ENCODE results near the gene USP17L22. TPM values are rescaled to one million over a fixed set of nuclear protein-coding genes. Genes with fewer than 3 reads are reported as not detected.
"Not testable (repeated sequence)": the region's sequence is repeated elsewhere in the genome, so short reads cannot be mapped to it uniquely, and the experiment has no call there.

The USP17L22 gene
- polyA plus RNA-seq (ENCODE audit: insufficient read length in 3 of 3): not detected

DNA sequence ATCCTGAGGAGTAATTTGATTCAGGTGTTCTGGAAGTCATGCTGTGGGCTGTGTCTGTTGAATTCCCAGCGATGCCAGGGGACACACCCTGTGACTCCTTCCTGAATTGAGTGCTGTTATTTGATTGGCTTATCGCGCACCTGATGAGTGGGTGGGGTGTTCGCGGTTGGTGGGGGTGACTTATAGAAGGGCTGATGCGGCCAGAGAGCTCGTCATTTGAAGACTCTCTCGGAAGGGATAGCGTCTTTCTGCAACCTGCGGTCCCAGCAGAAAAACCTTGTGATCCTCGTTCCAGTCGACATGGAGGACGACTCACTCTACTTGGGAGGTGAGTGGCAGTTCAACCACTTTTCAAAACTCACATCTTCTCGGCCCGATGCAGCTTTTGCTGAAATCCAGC, at the start of gene USP17L22:
Gene USP17L22, plus strand, starts transcription at position 301 of the 400 bp plus-strand sequence. Its CDS starts 0 bp downstream, at position 301.
- DNase-seq (ENCODE audit: low read depth in 3 of 3, low spot score in 2 of 3): not testable (repeated sequence)

GRCh38 chr4:9219852-9220251, 47.6 kb upstream of the USP17L22 start, which contains the start of gene USP17L12:
Gene USP17L12, plus strand, starts transcription at chr4:9220152. Its CDS starts 0 bp downstream, at chr4:9220152.
- DNase-seq (ENCODE audit: low read depth in 3 of 3, low spot score in 2 of 3): not testable (repeated sequence)

- not testable (repeated sequence) for DNase-seq (ENCODE audit: low read depth in 3 of 3, low spot score in 2 of 3)
Measured at GRCh38 chr4:9224596-9224995, 42.8 kb upstream of the USP17L22 start, which contains the start of gene USP17L13. Gene USP17L13, plus strand, starts transcription at chr4:9224896. Its CDS starts 0 bp downstream, at chr4:9224896.

- not testable (repeated sequence) for DNase-seq (ENCODE audit: low read depth in 3 of 3, low spot score in 2 of 3)
Measured at GRCh38 chr4:9230249-9230648, 37.2 kb upstream of the USP17L22 start.

DNA sequence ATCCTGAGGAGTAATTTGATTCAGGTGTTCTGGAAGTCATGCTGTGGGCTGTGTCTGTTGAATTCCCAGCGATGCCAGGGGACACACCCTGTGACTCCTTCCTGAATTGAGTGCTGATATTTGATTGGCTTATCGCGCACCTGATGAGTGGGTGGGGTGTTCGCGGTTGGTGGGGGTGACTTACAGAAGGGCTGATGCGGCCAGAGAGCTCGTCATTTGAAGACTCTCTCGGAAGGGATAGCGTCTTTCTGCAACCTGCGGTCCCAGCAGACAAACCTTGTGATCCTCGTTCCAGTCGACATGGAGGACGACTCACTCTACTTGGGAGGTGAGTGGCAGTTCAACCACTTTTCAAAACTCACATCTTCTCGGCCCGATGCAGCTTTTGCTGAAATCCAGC, 33.3 kb upstream of the USP17L22 start, which contains the start of gene USP17L15:
Gene USP17L15, plus strand, starts transcription at position 301 of the 400 bp plus-strand sequence. Its CDS starts 0 bp downstream, at position 301.
- DNase-seq (ENCODE audit: low read depth in 3 of 3, low spot score in 2 of 3): not testable (repeated sequence)

GRCh38 chr4:9238461-9238860, 29.0 kb upstream of the USP17L22 start:
- not testable (repeated sequence) for DNase-seq (ENCODE audit: low read depth in 3 of 3, low spot score in 2 of 3)

DNA sequence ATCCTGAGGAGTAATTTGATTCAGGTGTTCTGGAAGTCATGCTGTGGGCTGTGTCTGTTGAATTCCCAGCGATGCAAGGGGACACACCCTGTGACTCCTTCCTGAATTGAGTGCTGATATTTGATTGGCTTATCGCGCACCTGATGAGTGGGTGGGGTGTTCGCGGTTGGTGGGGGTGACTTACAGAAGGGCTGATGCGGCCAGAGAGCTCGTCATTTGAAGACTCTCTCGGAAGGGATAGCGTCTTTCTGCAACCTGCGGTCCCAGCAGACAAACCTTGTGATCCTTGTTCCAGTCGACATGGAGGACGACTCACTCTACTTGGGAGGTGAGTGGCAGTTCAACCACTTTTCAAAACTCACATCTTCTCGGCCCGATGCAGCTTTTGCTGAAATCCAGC, 23.8 kb upstream of the USP17L22 start, which contains the start of gene USP17L17:
Gene USP17L17, plus strand, starts transcription at position 301 of the 400 bp plus-strand sequence. Its CDS starts 0 bp downstream, at position 301.
- DNase-seq (ENCODE audit: low read depth in 3 of 3, low spot score in 2 of 3): not testable (repeated sequence)

DNA sequence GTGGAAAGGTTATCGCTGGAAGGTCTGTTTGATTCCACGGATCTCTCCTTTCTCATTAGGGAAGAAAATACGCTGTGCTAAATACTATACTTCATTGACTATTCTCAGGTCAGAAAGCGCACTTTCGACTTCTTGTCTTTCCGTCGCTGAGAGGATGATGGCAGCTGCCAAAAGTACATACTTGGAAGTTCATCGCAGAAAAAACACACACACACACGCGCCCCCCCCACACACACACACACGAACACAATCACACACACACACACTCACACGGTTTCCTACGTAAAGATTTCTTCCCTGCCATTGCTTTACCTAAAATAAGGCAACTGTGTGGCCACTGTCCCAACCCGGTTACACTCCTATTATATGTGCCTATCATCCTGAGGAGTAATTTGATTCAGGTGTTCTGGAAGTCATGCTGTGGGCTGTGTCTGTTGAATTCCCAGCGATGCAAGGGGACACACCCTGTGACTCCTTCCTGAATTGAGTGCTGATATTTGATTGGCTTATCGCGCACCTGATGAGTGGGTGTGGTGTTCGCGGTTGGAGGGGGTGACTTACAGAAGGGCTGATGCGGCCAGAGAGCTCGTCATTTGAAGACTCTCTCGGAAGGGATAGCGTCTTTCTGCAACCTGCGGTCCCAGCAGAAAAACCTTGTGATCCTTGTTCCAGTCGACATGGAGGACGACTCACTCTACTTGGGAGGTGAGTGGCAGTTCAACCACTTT, 19.3 kb upstream of the USP17L22 start, which contains the start of gene USP17L18:
Gene USP17L18, plus strand, starts transcription at position 678 of the 728 bp plus-strand sequence. Its CDS starts 0 bp downstream, at position 678.
- not testable (repeated sequence) for DNase-seq (ENCODE audit: low read depth in 3 of 3, low spot score in 2 of 3)

DNA sequence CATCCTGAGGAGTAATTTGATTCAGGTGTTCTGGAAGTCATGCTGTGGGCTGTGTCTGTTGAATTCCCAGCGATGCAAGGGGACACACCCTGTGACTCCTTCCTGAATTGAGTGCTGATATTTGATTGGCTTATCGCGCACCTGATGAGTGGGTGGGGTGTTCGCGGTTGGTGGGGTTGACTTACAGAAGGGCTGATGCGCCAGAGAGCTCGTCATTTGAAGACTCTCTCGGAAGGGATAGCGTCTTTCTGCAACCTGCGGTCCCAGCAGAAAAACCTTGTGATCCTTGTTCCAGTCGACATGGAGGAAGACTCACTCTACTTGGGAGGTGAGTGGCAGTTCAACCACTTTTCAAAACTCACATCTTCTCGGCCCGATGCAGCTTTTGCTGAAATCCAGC, 14.3 kb upstream of the USP17L22 start, which contains the start of gene USP17L19:
Gene USP17L19, plus strand, starts transcription at position 301 of the 400 bp plus-strand sequence. Its CDS starts 0 bp downstream, at position 301.
- not testable (repeated sequence) for DNase-seq (ENCODE audit: low read depth in 3 of 3, low spot score in 2 of 3)

DNA sequence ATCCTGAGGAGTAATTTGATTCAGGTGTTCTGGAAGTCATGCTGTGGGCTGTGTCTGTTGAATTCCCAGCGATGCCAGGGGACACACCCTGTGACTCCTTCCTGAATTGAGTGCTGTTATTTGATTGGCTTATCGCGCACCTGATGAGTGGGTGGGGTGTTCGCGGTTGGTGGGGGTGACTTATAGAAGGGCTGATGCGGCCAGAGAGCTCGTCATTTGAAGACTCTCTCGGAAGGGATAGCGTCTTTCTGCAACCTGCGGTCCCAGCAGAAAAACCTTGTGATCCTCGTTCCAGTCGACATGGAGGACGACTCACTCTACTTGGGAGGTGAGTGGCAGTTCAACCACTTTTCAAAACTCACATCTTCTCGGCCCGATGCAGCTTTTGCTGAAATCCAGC, 9.6 kb upstream of the USP17L22 start, which contains the start of gene USP17L20:
Gene USP17L20, plus strand, starts transcription at position 301 of the 400 bp plus-strand sequence. Its CDS starts 0 bp downstream, at position 301.
- not testable (repeated sequence) for DNase-seq (ENCODE audit: low read depth in 3 of 3, low spot score in 2 of 3)

- DNase-seq (ENCODE audit: low read depth in 3 of 3, low spot score in 2 of 3): not testable (repeated sequence)
Measured at GRCh38 chr4:9262572-9262971, 4.8 kb upstream of the USP17L22 start, which contains the start of gene USP17L21. Gene USP17L21, plus strand, starts transcription at chr4:9262872. Its CDS starts 0 bp downstream, at chr4:9262872.

- not testable (repeated sequence) for DNase-seq (ENCODE audit: low read depth in 3 of 3, low spot score in 2 of 3)
Measured at GRCh38 chr4:9271719-9272118, 4.3 kb downstream of the USP17L22 start.

Other genes with a start within 250 kb of the USP17L22 start
- not detected for gene FAM90A26, start 97.2 kb upstream of the USP17L22 start, polyA plus RNA-seq (ENCODE audit: insufficient read length in 3 of 3)
- gene USP17L10, start 57.0 kb upstream of the USP17L22 start, polyA plus RNA-seq (ENCODE audit: insufficient read length in 3 of 3): not detected
- gene USP17L11, start 52.2 kb upstream of the USP17L22 start, polyA plus RNA-seq (ENCODE audit: insufficient read length in 3 of 3): not detected
- not detected for gene USP17L12, start 47.5 kb upstream of the USP17L22 start, polyA plus RNA-seq (ENCODE audit: insufficient read length in 3 of 3)
- gene USP17L13, start 42.7 kb upstream of the USP17L22 start, polyA plus RNA-seq (ENCODE audit: insufficient read length in 3 of 3): not detected
- not detected for gene USP17L15, start 33.2 kb upstream of the USP17L22 start, polyA plus RNA-seq (ENCODE audit: insufficient read length in 3 of 3)
- gene USP17L17, start 23.7 kb upstream of the USP17L22 start, polyA plus RNA-seq (ENCODE audit: insufficient read length in 3 of 3): not detected
- gene USP17L18, start 19.0 kb upstream of the USP17L22 start, polyA plus RNA-seq (ENCODE audit: insufficient read length in 3 of 3): not detected
- not detected for gene USP17L19, start 14.2 kb upstream of the USP17L22 start, polyA plus RNA-seq (ENCODE audit: insufficient read length in 3 of 3)
- gene USP17L20, start 9.5 kb upstream of the USP17L22 start, polyA plus RNA-seq (ENCODE audit: insufficient read length in 3 of 3): not detected
- not detected for gene USP17L21, start 4.7 kb upstream of the USP17L22 start, polyA plus RNA-seq (ENCODE audit: insufficient read length in 3 of 3)
- not detected for gene USP17L24, start 57.5 kb downstream of the USP17L22 start, polyA plus RNA-seq (ENCODE audit: insufficient read length in 3 of 3)
- gene USP17L25, start 62.3 kb downstream of the USP17L22 start, polyA plus RNA-seq (ENCODE audit: insufficient read length in 3 of 3): not detected
- not detected for gene USP17L26, start 67.0 kb downstream of the USP17L22 start, polyA plus RNA-seq (ENCODE audit: insufficient read length in 3 of 3)
- not detected for gene USP17L5, start 71.8 kb downstream of the USP17L22 start, polyA plus RNA-seq (ENCODE audit: insufficient read length in 3 of 3)
- gene USP17L27, start 76.5 kb downstream of the USP17L22 start, polyA plus RNA-seq (ENCODE audit: insufficient read length in 3 of 3): not detected
- gene USP17L28, start 81.3 kb downstream of the USP17L22 start, polyA plus RNA-seq (ENCODE audit: insufficient read length in 3 of 3): not detected
- gene USP17L29, start 86.0 kb downstream of the USP17L22 start, polyA plus RNA-seq (ENCODE audit: insufficient read length in 3 of 3): not detected
- gene USP17L30, start 95.5 kb downstream of the USP17L22 start, polyA plus RNA-seq (ENCODE audit: insufficient read length in 3 of 3): not detected
- not detected for gene DEFB131A, start 176.8 kb downstream of the USP17L22 start, polyA plus RNA-seq (ENCODE audit: insufficient read length in 3 of 3)